OCI-LY3 (cell line): ENCODE results near the gene SYNGR4.

Experiments
- H2AFZ ChIP-seq: fragments of 200-600, 300-600 bp; shearing (Covaris generic); 2 replicates; pipeline ENCODE4 v1.6.0; 2014; ENCODE audit warnings: antibody characterized with exemption, low read depth, low read length
- H3K27ac ChIP-seq: fragments of 200-600, 300-600 bp; sonication (generic); 2 replicates; pipeline ENCODE4 v1.5.1; 2014; ENCODE audit warnings: mild to moderate bottlenecking, low read length, moderate library complexity, mixed read lengths
- H3K27me3 ChIP-seq: fragments of 200-600, 300-600 bp; sonication (generic); 2 replicates; pipeline ENCODE4 v1.6.1; 2014; ENCODE audit warnings: low read depth, low read length, mixed read lengths
- H3K36me3 ChIP-seq: fragments of 200-600, 300-600 bp; sonication (generic); replicated peaks from 2 replicates; pipeline ENCODE3; 2014; ENCODE audit warnings: low read depth, low read length, mixed read lengths
- H3K4me1 ChIP-seq: fragments of 300-600, 200-600 bp; sonication (generic); 2 replicates; pipeline ENCODE4 v1.6.1; 2014; ENCODE audit warnings: low read length, mixed read lengths
- H3K4me2 ChIP-seq: fragments of 200-600, 300-600 bp; sonication (generic); 2 replicates; pipeline ENCODE4 v1.6.1; 2014; ENCODE audit warnings: low read length, mixed read lengths
- H3K4me3 ChIP-seq: fragments of 300-600, 200-600 bp; sonication (generic); 2 replicates; pipeline ENCODE4 v1.5.1; 2014; ENCODE audit warnings: antibody characterized with exemption, mild to moderate bottlenecking, low read length, moderate library complexity
- H3K79me2 ChIP-seq: fragments of 300-600, 200-600 bp; shearing (Covaris generic); 2 replicates; pipeline ENCODE4 v1.6.1; 2014; ENCODE audit warnings: mild to moderate bottlenecking, low read length, mixed read lengths
- H3K9ac ChIP-seq: fragments of 300-600, 200-600 bp; shearing (Covaris generic); 2 replicates; pipeline ENCODE4 v1.6.0; 2014; ENCODE audit warnings: mild to moderate bottlenecking, low read length, moderate library complexity
- H3K9me3 ChIP-seq: fragments of 200-600, 300-600 bp; shearing (Covaris generic); 2 replicates; pipeline ENCODE4 v1.6.1; 2014; ENCODE audit warnings: low read length, mixed read lengths; ENCODE audit not compliant: insufficient read depth
- H4K20me1 ChIP-seq: fragments of 200-600, 300-600 bp; sonication (generic); 2 replicates; pipeline ENCODE4 v1.6.1; 2016; ENCODE audit warnings: low read length, mixed read lengths; ENCODE audit not compliant: insufficient read depth
- CTCF ChIP-seq: fragments of 200-600, 300-600 bp; sonication (generic); IDR thresholded peaks from 2 replicates; pipeline ENCODE4 v1.5.1; 2014; ENCODE audit warnings: antibody characterized with exemption, low read length, low read depth
- EZH2phosphoT487 ChIP-seq: fragments of 200-600 bp; shearing (Covaris generic); IDR thresholded peaks from 2 replicates; pipeline ENCODE4 v1.6.1; 2018; ENCODE audit warnings: antibody characterized with exemption, mixed run types, low read depth

Gene SYNGR4

DNA sequence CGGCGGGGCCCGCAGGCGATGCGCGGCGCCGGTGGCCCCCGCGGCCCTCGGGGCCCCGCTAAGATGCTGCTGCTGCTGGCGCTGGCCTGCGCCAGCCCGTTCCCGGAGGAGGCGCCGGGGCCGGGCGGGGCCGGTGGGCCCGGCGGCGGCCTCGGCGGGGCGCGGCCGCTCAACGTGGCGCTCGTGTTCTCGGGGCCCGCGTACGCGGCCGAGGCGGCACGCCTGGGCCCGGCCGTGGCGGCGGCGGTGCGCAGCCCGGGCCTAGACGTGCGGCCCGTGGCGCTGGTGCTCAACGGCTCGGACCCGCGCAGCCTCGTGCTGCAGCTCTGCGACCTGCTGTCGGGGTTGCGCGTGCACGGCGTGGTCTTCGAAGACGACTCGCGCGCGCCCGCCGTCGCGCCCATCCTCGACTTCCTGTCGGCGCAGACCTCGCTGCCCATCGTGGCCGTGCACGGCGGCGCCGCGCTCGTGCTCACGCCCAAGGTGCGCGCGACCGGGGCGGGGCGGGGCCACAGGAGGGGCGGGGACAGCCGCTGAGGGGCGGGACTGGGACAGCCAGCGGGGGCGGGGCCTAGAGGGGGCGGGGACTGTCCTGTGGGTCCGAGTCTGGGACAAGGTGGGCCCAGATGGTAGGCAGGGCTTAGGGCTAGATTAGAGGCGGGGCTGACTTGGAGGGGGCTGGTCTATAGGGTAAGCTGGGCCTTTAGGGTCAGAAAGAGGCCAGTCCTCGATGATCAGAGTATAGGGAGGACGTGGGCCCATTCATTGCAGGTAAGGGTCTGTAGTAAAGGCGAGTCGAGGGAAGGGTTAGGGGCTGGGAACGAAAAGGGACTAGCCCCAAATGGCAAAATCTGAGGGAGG lies 34.4 kb downstream of the SYNGR4 start:
- no peak overlapping the region for H3K9ac ChIP-seq

GRCh38 chr19:48400018-48400742 lies 36.0 kb downstream of the SYNGR4 start:
- no peaks in the 10 kb centered on the region for H4K20me1 ChIP-seq
- no peak overlapping the region for H2AFZ ChIP-seq
- H3K4me2 ChIP-seq = peak overlapping the region; percentile 11; the same call in 1 of the 2 replicates
- H3K27ac ChIP-seq = no peak overlapping the region
- H3K36me3 ChIP-seq = no peaks in the 10 kb centered on the region
- peaks cover 29% of the 10 kb centered on the region for H3K27me3 ChIP-seq
- no peaks in the 10 kb centered on the region for H3K9me3 ChIP-seq
- no peak for TF ChIP-seq CTCF
- TF ChIP-seq EZH2phosphoT487 = no peak
- H3K4me3 ChIP-seq = no peak overlapping the region
- no peak overlapping the region for H3K9ac ChIP-seq
- H3K4me1 ChIP-seq = peaks cover 21% of the 10 kb centered on the region; the same call in 1 of the 2 replicates
- H3K79me2 ChIP-seq = no peaks in the 10 kb centered on the region

More for the DNA sequence above, 34.4 kb downstream of the SYNGR4 start:
- no peak overlapping the region for H3K27ac ChIP-seq
- TF ChIP-seq CTCF (no peak), EZH2phosphoT487 (no peak)
- no peaks in the 10 kb centered on the region for H4K20me1 ChIP-seq
- H2AFZ ChIP-seq = no peak overlapping the region
- no peaks in the 10 kb centered on the region for H3K36me3 ChIP-seq
- no peak overlapping the region for H3K4me3 ChIP-seq
- H3K9me3 ChIP-seq = no peaks in the 10 kb centered on the region
- peaks cover 43% of the 10 kb centered on the region for H3K27me3 ChIP-seq
- H3K4me1 ChIP-seq = peaks cover 32% of the 10 kb centered on the region
- H3K4me2 ChIP-seq = no peak overlapping the region
- no peaks in the 10 kb centered on the region for H3K79me2 ChIP-seq

DNA sequence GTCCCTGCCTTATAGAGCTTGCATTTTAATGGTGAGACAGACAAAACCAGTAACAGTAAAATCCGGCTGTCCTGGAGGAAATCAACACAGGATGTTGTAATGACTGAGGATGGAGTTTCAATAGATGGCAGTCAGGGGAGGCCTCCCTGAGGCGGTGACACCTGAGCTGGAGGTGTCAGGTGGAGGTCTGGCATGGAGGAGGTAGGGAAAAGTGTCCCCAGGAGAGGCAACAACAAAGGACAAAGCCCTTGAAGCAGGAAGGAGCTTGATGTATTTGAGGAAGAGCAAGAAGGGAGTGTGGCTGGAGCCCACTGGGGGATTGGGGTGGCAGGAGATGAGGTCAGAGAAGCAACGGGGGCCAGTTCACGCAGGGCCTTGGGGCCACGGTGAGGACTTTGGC lies 37.1 kb downstream of the SYNGR4 start:
- Histone ChIP-seq H3K9ac (no peak overlapping the region), H2AFZ (no peak overlapping the region), H3K27me3 (peaks cover 18% of the 10 kb centered on the region), H3K4me2 (no peak overlapping the region), H3K27ac (no peak overlapping the region), H3K4me1 (peaks cover 19% of the 10 kb centered on the region), H3K9me3 (no peaks in the 10 kb centered on the region), H3K79me2 (no peaks in the 10 kb centered on the region), H3K4me3 (no peak overlapping the region), H3K36me3 (no peaks in the 10 kb centered on the region), H4K20me1 (no peaks in the 10 kb centered on the region)
- TF ChIP-seq CTCF (no peak), EZH2phosphoT487 (no peak)

DNA sequence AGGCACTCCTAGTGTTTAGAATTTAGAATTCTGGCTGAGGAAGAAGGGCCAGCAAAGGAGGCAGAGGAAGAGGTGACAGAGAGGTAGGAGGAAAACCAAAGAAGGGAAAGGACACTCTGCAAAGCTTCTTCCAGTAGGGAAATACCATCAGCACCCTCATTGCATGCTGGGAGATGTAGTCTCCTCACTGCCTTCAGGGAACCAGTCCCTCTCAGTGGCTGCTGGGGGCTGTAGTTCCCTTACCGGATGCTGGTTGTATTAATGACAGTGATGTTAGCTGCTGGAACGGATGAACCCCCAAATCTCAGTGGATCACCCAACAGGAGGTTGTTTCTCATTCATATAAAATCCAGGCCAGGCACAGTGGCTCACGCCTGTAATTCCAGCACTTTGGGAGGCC lies 39.4 kb downstream of the SYNGR4 start:
- no peak overlapping the region for H3K4me3 ChIP-seq

More for the DNA sequence above, 39.4 kb downstream of the SYNGR4 start:
- Histone ChIP-seq H3K36me3 (no peaks in the 10 kb centered on the region), H3K79me2 (no peaks in the 10 kb centered on the region), H3K4me2 (no peak overlapping the region), H3K9me3 (no peaks in the 10 kb centered on the region), H3K9ac (no peak overlapping the region), H3K27me3 (peaks cover 8% of the 10 kb centered on the region; the same call in 1 of the 2 replicates), H4K20me1 (no peaks in the 10 kb centered on the region), H2AFZ (peak overlapping the region; percentile 17; the same call in 1 of the 2 replicates), H3K27ac (no peak overlapping the region), H3K4me1 (peaks cover 19% of the 10 kb centered on the region)
- TF ChIP-seq CTCF (no peak), EZH2phosphoT487 (no peak)
